Measurements from ENCODE around the gene CRYBA1.

- TF ChIP-seq CTCF (IDR thresholded peaks at IDR 0.05; ENCODE audit: insufficient read depth, low read length): no peak
- no peak for TF ChIP-seq POLR2AphosphoS5 (IDR thresholded peaks at IDR 0.05; ENCODE audit: low read depth)
- no peak for TF ChIP-seq REST (IDR thresholded peaks at IDR 0.05; ENCODE audit: insufficient replicate concordance, low read depth)
Observed at GRCh38 chr17:29216181-29216580, 30.5 kb upstream of the CRYBA1 start.
